Fibroblast of skin of back (primary cell): ENCODE results near the gene CDH1.

ENCODE experiments used
- DNase-seq: peaks from one replicate; pipeline ENCODE4 v3.0.0-alpha.2; 2013

CDH1 gene

DNA sequence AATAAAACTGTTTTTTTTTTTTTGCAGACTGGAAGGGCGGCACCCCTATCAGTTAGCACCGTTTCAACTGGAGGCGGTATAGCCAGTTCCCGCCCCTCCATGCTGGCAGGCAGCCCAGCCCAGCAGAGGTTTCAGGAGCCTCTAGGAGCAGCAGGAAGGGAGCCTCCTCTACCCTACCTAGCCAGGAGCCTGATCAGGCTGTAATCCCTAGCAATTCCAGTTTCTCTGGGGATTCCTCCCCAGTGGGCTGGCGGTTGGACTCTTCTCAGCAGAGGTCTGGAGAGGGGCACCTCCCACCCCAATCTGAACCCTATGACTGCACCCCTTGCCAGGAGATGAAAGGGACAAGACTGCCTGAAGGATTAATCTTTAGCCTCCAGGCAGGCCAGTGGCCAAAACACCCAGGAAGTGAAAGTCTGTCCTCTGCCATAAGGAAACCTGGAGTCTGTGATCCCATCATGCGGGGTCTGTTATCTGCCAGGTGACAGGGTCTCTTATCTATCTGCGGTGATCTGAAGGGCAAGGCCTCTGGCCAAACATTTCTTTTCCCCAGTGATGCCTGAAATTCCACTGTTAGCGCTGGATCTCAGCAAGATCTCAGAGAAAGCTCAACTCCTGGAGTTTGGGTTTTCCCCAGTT lies 4.9 kb upstream of the CDH1 start:
- DNase-seq, result no peak

- DNase-seq, result no peak
Observed at GRCh38 chr16:68732741-68733399, 4.2 kb upstream of the CDH1 start.

GRCh38 chr16:68733570-68733969 lies 3.5 kb upstream of the CDH1 start:
- DNase-seq, result no peak

DNA sequence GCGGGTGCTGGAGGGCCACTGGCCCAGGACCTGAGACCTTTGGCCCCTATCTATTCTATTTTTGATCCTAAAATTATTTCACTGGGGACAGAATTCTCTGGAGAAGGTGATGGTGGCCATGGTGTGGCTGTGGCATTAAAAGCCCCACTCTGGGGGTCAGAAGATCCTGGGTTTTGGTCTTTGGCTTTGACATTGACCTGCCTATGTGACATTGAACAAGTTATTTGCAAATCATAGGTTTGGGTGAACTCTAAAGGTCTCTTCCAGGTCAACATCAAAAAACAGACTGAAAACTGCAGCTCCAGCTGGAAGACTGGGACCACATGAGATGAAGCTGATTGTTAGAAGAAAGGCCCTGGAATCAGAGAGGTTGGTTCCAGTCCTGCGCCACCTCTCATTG lies 2.3 kb upstream of the CDH1 start:
- no peak for DNase-seq

- DNase-seq, result no peak
Observed at GRCh38 chr16:68736561-68736960, 531 bp upstream of the CDH1 start.

- no peak for DNase-seq
Observed at GRCh38 chr16:68737730-68738629, 888 bp downstream of the CDH1 start.

DNA sequence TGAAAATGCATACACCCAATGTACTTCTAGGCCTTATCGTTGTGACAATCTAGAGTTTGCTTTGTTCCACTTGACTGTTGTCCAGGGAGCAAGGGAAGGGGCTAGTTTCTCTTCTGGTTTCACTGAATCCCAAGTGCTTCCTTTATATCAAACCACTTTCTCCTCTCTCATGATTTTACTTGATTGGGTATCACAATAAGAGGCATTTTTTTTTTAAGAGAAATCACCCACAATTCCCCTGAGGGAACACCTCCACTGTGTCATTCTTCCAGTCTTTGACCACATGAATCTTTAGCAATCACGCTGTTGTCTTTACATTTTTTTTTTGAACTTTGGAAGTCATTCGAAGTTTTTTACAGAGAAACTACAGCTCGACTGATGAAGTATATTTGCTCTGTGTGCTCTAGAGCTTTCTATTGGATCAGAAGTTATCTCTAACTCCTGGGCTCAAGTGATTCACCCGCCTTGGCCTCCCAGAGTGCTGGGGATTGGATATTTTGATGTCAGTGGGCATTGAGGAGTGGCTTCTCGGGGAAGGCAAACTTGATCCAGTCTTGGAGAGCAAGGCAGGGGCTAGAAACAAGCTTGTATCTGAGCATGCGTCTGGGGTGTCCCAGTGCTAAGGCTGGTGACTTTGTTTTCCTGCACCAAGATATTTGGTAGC lies 3.0 kb downstream of the CDH1 start:
- no peak for DNase-seq

DNA sequence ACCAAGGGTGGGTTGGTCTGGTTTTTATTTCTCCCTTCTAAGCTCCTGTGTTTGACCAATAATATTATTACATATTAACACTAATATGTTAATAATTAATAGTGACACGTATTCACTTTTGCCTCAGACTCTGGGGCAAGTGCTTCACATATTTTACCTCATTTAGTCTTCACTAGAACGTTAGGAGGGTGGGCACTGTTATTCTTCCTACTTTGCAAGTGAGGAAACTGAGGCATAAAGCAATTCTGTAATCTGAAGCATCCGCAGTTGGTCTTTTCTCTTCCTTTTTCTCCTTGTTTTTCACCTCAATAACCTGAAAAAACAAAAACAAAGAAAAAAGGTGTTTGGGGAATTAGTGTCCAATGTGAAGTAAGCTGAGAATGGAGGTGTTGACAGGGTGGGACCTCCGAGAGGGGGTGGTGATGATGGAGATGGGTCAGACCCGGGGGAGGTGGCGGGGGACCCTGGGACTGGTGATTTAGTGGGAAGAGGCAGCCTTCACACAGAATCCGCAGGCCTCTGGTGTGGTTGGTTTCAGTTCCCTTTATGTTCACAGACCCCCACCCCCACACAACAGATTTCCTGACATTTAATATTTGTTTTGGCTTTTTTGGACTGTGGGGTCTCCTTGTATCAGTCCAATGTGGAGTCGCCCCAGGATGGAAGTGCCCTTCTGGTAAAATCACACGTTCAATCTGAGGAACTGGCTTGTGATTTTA lies 3.7 kb downstream of the CDH1 start:
- no peak for DNase-seq

- no peak for DNase-seq
Observed at GRCh38 chr16:68743664-68744063, 6.6 kb downstream of the CDH1 start.

GRCh38 chr16:68744744-68745280 lies 7.7 kb downstream of the CDH1 start:
- no peak for DNase-seq

- DNase-seq, result no peak
Observed at GRCh38 chr16:68746951-68747350, 9.9 kb downstream of the CDH1 start.

DNA sequence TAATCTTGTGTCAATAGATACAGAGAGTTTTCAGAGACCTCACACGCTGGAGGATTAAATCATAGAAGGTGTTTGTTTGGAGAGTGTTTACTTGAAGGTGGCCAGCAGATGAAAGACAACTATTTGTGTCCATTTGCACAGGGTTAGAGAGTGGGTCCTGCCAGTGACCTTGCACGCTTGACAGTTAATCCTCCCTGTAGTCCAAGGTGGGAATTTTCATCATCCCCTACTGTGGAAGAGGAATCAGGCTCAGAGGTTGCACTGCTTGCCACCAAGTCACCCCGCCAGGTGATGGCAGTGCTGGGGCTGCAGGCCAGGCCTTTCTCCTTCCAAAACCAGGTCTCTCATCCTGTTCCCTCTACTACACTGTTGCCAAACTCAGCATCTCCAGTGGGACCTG lies 12.3 kb downstream of the CDH1 start:
- no peak for DNase-seq

GRCh38 chr16:68750193-68750695 lies 13.2 kb downstream of the CDH1 start:
- DNase-seq, result no peak

GRCh38 chr16:68751160-68751559 lies 14.1 kb downstream of the CDH1 start:
- no peak for DNase-seq

DNA sequence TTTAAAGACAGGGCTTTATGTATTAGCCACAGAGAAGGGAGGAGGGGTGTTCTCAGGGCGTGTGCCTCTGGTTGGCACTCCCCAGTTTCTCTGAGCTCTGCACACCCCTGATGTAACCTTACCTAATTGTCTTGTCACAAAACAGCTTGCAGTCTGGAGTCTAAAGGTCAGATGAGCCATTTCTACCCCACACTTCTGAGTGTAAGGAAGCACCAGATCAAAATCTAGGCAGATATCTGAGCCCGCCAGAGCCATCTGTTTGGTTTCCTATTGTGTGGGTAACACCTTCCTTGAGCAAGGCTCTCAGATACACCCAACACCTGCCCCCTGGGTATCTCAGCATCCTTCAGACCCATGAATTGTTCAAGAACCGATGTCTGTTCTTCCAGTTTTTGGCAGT lies 15.5 kb downstream of the CDH1 start:
- no peak for DNase-seq

DNA sequence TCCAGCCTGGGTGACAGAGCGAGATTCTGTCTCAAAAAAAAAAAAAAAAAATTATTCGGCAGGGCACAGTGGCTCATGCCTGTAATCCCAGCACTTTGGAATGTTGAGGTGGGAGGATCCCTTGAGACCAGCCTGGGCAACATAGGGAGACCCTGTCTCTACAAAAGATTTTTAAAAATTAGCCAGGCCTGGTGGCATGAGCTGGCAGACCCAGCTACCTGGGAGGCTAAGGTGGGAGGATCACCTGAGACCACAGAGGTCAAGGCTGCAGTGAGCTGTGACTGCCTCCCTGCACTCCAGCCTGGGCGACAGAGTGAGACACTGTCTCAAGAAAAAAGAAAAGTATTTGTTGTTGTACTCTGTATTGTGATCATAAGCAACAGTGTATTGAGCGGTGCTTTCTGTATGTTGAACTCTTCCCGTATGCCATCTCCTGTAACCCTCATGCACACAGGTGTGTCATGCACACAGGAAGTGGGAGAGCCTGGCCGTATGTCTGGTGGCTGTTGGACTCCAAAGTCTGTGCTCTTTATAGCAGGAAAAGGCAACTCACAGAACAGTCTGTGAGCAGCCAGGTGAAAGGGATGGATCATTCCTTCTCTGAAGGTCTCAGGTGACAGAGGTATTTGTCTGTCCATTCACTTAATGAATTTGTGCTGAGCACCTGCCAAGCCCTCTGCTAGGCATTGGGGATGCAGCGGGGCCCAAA lies 17.1 kb downstream of the CDH1 start:
- DNase-seq, result no peak

GRCh38 chr16:68756239-68756915 lies 19.3 kb downstream of the CDH1 start:
- DNase-seq, result no peak

- DNase-seq, result no peak
Observed at GRCh38 chr16:68757625-68757935, 20.5 kb downstream of the CDH1 start.

GRCh38 chr16:68759062-68759461 lies 22.0 kb downstream of the CDH1 start:
- no peak for DNase-seq

DNA sequence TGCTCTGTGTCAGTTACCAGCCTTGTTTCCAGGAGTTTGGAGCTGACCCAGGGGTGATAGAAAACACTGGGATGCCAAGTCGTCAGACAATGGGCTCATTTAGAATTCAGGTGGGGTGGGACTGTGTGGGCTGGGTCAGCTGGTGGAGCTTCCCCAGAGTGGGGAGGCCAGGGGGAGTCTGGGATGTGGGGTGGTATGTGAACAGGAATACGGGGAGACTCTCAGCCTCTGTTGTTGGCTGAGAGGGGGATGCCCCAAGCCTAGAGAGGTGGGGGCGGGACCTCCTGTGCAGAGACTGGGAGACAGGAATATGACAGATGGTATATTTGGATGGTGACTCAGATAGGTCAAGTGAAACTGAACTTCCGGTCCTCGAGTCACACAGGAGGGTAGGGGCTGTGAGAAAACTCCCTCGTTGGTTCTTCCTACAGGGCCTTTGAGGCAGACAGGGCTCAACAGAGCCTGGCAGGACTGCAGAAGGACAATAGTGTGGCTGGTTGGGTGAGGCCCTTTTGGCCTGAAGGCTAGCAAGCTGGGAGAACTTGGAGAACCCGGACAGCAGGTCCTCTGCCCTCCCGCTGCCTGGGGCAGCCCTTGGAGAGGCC lies 23.7 kb downstream of the CDH1 start:
- DNase-seq, result peak; percentile 68
